Skin epidermis (tissue), 12 donors: ENCODE measurements around the gene ZNF462.

Source experiments
- H3K27ac ChIP-seq, 21 experiments: fragments of 200-600 bp; sonication (generic) in 11 of 21; one replicate each; pipeline ENCODE4 v1.5.0; 2020; ENCODE audit warnings: mild to moderate bottlenecking in 3 of 21, inconsistent platforms in 2 of 21, moderate library complexity in 2 of 21
- H3K4me3 ChIP-seq, 7 experiments: fragments of 200-600 bp; sonication (generic) in 2 of 7; one replicate each; pipeline ENCODE4 v1.5.0; 2020; ENCODE audit warnings: inconsistent platforms in 2 of 7, mild to moderate bottlenecking in 2 of 7, moderate library complexity in 1 of 7

ZNF462 gene

DNA sequence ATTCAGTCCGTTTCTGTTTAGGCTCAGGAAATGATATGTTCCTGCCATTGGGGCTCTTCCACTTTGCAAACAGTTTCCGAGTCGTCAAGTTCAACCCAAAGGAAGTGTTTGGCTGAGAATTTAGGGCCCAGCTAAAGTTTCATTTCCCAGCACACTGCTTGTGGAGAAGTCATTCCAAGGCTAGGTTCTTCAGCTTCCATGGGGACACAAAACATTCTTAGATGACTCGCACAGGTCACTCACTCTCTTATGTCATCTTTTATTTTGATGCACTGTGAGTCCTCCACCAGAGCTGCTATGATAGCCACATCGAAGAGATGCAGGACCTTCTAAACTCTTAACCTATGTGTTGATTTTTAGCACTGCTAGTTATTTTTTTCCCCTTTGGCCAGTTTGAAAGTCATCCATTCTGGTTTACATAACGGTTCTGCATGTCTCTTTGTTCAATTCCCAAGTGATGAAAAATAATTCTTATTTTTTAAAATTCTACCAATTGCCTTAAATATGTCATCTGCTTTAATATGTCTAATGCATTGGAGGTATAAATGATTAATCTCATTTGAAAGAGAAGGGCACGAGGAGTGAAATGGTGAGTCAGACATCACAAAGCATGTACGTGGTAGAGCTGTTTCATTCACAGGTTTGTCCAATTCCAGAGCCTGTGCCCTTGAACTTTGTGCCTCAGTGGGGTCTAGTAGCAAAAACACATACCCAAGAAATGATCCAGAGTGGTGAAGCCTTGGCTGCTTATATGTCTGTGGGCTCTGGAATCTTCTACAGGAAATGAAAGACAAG is 84.3 kb downstream of the ZNF462 start:
- Histone ChIP-seq H3K27ac (no peak overlapping the region), H3K4me3 (no peak overlapping the region)

DNA sequence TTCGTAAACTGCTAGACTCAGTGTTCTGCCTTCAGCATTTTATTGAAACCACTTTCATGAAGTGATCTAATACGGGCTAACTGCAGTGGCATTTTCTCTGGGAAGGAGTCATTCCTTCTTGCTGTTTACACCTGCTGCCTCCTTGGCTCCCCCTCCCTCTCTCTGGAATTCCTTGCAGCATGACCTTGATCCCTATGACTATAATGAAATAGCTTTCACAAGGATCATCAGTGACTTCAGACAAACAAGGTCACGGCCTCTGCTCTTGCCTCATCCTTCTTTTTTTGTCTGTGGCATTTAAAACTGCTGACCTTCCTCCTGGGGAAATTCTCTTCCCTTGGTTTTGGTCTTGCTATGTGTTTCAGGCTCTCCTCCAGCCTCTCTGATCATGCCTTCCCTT is 90.2 kb downstream of the ZNF462 start:
- Histone ChIP-seq H3K4me3 (no peak overlapping the region), H3K27ac (no peak overlapping the region)

DNA sequence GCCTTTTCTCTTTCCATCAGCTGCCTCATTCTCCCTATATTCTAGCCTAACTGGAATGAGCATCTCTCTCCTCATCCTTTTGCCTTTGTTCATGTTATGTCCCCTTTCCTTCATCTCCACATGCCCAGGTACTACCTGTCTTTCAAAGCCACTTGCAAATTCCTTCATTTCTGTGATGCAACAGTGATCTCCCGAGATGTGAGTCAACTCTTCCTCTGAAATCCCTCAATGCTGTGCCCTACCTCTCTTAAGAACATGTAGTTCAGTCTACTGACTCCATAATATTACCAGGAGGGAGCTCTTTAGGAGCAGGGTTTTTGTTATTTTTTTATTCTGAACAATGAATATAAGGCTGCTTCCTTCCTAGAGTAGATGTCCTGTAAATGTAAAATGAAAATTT is 91.6 kb downstream of the ZNF462 start:
- no peak overlapping the region for H3K27ac ChIP-seq
- no peak overlapping the region for H3K4me3 ChIP-seq

DNA sequence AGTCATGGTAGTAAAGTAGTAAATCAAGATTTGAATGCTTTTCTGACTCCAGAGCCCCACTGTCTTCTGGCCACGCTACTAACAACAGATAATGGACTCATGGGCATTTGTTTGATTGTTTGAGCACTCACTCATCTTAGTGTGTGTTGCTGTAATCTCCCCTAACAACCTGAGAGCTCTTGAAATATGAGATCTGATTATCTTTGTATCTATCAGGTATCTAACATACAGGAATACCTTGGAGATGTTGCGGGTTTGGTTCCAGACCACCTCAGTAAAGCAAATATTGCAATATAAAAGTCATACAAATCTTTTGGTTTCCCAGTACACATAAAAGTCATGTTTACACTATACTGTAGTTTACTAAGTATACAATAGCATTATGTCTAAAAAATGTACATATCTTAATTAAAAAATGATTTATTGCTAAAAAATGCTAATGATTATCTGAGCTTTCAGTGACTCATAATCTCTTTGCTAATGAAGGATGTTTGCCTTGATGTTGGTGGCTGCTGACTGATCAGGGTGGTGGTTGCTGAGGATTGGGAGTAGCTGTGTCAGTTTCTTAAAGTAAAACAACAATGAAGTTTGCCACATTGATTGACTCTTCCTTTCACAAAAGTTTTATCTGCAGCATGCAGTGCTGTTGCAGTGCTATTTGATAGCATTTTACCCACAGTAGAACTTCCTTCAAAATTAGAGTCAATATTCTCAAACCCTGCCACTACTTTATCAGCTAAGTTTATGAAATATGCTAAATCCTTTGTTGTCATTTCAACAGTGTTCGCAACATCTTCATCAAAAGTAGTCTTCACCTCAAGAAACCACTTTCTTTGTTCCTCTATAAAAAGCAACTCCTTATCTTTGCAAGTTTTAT is 92.2 kb downstream of the ZNF462 start:
- H3K27ac ChIP-seq, result no peak overlapping the region
- H3K4me3 ChIP-seq, result no peak overlapping the region

DNA sequence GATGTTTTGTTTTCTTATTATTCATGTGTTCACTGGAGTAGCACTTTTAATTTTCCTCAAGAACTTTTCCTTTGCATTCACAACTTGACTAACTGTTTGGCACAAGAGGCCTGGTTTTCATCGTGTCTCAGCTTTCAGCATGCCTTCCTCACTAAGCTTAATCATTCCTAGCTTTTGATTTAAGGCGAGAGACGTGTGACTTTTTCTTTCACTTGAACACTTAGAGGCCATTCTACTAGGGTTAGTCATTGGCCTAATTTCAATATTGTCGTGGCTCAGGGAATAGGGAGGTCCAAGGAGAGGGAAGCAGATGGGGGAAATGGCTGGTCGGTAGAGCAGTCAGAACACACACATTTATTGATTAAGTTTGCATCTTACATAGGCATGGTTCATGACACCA is 94.0 kb downstream of the ZNF462 start:
- H3K27ac ChIP-seq, result no peak overlapping the region
- H3K4me3 ChIP-seq, result no peak overlapping the region

DNA sequence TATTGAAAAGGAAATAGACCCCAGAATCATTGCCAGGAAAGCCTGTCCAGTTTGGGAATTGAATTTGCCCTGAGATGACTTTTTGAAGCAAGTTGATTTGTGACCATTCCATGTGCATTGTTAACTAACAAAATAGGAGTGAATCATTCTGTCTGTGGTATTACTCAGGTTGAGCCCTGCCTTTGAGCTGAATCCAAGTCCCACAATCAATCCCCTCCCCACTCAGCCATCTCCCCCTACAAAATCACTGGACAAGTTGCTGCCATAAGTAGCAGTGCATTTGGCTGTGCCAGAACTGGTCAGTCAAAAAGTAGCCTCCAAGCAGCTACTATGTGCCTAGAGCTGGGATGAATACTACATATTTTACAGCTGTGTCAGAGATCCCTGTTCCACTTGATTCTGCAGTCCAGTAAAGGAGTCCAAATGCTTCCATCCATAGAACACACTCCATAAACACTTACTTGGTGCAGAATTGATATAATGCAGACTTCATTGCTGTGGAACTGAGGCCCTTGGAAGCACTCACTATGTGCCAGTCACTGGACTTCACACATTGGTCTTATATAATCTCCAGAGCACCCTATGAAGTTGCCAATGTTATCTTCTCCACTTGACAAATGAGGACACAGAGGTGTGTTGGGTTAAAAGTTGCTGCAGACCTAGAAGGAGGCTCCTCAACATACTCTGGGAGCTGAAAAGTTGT is 96.1 kb downstream of the ZNF462 start:
- Histone ChIP-seq H3K4me3 (no peak overlapping the region), H3K27ac (no peak overlapping the region)

DNA sequence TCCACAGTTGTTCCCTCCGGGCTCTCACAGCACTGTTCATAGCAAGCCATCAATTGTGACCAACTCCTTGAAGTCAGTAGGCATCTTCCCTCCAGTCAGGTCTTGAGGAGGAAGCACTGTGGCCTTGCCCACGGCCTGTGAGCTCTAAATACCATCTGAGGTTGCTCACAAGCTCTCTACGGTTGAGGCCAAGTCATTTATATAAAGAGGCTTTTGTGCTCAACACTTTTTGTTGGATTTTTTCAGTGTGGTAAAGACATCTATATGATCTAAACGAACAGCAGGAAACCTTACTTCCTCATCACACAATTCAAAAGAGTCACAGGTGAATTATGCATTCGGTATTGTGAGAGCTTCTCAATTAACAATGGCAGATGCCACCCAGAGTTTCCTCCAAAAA is 97.3 kb downstream of the ZNF462 start:
- Histone ChIP-seq H3K27ac (no peak overlapping the region), H3K4me3 (no peak overlapping the region)

DNA sequence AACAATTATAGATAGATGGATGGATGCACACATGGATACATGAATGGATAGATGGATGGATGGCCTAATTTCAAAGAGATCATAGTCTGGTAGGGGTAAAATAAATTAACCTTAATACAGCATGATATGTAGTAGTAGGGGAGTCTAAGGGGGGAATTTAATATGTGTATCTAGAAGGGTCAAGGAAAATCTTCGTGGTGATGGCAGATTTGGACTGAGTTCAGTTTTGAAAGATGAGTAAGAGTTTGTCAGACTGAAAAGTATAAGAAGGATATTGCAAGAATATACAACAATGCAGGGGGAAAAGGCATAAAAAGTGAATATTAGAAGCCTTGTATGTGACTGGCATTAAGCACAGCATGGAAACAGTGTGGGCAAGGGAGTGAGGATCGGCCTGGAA is 98.7 kb downstream of the ZNF462 start:
- Histone ChIP-seq H3K27ac (peak overlapping the region in 4 of 21 experiments; percentile 5 to 83 (median 62)), H3K4me3 (no peak overlapping the region)

DNA sequence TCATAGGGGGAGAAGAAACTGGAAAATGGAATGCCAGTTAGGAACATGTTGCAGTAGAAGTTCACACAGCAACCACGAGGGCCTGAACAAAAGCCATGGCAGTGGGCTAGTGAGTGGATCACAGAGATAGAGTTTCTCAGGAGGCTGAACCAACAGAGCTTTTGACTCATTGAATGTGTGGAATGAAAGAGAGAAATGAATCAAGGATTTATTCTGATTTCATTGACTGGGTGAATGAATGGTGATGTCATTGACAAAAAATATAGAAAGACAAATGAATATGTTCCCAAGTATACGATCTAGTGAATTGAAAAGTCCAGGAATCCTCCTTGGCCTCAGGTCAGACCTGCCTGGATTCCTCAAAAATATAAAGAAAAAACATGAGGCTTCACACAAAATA is 99.2 kb downstream of the ZNF462 start:
- peak overlapping the region in 4 of 21 experiments; percentile 5 to 83 (median 62) for H3K27ac ChIP-seq
- H3K4me3 ChIP-seq, result no peak overlapping the region

DNA sequence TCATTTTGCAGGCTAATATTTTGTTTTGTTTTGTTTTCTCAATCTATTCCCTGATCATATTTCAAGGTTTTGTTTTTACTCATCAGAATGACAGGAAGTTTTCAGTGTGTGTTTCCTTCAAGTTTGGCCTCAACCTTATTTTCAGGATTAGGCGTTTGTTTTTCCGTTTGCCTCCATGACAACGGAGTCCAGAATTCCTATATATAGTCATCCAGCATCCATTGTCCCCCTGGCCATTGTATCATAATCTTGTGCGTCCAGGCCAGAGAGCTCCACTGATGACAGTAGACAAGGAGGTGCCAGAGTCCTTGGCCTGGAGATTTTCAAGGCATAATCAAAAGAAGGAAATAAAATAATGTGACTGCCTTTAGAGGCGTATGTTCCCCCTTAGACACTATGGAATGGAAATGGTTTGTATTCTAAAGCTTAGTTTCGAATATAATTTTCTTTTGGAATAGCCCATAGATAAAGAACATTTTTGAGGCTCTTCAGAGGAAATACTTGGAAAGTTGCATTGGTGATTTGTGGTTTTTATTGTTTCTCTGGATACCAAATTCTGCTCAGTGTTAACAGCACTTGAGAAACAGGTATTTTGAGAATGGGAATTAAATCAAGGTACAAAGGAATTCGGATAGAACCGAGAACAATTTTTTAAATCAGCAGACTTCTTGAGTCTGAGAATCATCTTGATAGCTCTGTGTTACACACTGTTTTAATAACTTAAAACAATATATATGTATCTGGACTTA is 99.8 kb downstream of the ZNF462 start:
- H3K4me3 ChIP-seq, result no peak overlapping the region
- H3K27ac ChIP-seq, result peak overlapping the region in 4 of 21 experiments; percentile 10 to 83 (median 62)

DNA sequence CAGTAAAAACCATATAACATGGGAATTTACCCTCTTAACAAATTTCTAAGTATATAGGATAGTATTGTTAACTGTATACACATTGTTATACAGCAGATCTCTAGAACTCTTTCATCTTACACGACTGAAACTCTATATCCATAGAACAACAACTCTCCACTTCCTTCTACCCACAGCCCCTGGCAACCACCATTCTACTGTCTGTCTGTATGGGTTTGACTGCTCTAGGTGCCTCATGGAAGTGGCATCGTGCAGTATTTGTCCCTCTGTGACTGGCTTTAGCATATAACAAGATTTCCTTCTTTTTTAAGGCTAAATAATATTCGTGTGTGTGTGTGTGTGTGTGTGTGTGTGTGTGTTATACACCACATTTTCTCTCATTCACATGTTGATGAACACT is 100.7 kb downstream of the ZNF462 start:
- H3K27ac ChIP-seq, result peak overlapping the region in 2 of 21 experiments; percentile 50 to 66

DNA sequence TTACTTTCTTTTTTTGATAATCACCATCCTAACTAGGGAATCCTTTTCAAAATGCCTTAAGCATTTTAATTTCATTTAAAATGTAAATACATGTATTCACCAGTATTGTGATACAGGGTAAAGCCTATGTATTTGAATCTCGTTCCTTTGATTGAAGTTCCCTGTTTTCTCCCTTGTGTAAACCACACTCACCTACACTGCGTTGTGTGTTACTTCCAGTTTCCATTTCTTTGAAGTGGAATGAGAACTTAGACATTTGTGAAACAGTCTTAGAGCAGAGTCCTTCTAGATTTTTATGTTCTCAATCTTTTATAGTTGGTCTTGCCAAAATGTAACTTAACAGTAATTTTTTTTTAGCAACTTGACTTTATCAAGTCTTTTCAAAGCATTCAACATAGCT is 101.4 kb downstream of the ZNF462 start:
- Histone ChIP-seq H3K4me3 (no peak overlapping the region), H3K27ac (no peak overlapping the region)

More for the DNA sequence above, 100.7 kb downstream of the ZNF462 start:
- no peak overlapping the region for H3K4me3 ChIP-seq

DNA sequence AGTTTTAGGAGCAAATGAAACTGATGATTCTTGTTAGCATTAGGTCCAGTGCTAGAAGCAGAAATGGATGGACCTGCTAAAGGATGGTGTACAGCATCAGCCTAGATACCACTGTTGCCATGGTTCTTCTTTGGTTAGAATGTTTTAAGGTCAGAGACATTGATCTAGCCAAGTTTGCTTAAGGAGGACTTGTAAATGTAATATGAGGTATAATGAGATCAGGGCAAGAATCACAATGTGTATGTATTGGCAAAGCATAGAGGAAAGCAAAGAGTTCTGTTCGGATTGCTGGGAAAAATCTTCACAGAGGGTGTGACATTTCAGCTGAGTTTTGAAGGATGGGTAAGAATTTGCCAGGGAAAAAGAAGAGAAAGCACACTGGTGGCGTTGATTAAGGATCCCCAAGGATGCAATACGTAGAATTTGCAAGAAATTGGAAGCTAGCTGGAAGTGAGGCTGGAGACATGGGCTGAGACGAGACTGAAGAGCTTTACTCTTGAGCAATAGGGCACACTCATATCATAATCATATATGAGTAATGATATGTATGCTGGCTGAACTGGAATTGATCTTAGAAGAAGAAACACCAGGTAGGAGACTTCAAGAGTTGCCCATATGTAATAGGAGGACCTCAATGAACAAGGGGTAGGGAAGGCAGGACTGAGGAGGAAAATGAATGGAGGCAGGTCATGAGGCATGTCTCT is 102.0 kb downstream of the ZNF462 start:
- H3K27ac ChIP-seq, result no peak overlapping the region
- H3K4me3 ChIP-seq, result no peak overlapping the region

DNA sequence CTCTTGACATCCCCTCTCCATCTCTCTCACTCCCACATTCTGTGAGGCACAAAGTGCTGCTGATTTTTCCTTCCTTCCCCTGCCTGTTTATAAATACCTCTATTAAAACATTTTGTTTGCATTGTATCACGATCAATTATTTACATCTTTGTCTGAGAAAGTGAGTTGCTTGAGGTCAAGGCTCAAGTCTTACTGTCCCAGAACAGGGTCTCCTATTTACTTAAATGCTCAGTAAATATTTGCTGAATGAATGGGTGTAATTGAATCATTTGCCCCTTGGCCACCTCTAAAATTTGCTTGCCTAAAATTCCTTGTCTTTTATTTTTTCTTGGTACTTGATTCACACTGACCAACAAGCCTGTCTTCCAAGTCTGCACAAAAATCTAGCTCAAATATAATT is 103.5 kb downstream of the ZNF462 start:
- no peak overlapping the region for H3K27ac ChIP-seq

DNA sequence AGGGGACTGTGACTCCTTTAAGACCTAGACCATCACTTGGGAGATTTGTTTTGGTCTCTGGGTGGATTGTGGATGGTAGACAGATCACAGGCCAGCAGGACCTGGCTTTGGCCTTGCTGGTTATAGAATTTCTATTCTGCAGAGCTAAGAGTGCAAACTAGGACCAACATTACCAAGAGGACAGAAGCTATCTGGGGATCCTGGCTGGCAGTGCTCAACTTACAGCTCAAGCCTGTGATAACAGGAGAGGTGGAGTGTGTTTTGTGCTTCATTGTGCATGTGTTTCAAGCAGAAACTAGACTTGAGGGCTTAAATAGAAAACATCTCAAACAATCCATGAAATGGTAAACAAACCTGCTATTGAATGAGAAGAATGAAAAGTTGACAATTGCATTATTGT is 106.7 kb downstream of the ZNF462 start:
- H3K4me3 ChIP-seq, result no peak overlapping the region
- H3K27ac ChIP-seq, result no peak overlapping the region

More for the DNA sequence above, 103.5 kb downstream of the ZNF462 start:
- H3K4me3 ChIP-seq, result no peak overlapping the region

DNA sequence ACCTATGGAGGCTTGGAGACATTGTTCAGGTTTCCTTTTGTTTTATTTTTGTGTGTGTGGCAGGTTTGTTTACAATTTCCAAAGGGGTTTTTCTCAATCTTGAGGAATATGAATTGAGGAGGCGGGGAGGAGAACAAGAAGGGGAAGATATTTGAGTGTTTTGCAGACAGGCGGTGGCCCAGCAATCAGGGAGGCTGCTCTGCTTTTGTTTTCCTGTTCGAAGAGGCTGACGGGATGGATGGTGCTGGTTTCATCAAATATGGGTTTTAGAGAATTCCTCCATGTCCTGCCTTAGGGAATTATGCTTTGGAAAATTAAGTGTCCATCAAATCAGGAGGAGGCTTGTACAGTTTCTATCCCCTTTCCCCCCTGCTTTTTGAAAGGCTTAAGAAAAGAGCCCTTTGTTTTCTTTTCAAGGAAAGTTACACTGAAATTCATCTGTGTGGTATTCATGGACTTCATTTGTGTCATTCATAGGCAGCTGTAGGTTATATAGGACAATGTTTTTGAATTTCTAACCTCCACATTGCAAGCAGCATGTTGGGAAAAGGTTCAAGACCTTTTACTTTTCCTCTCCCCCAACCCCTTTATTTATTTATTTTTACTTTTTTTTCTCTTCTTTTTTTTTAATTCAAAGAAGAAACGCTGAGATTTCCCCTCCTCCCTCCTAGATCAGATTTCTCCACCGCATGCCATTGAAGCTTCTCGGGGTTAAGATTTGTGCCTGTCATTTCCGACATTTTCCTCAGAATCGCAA is 107.4 kb downstream of the ZNF462 start:
- H3K4me3 ChIP-seq, result no peak overlapping the region
- no peak overlapping the region for H3K27ac ChIP-seq

DNA sequence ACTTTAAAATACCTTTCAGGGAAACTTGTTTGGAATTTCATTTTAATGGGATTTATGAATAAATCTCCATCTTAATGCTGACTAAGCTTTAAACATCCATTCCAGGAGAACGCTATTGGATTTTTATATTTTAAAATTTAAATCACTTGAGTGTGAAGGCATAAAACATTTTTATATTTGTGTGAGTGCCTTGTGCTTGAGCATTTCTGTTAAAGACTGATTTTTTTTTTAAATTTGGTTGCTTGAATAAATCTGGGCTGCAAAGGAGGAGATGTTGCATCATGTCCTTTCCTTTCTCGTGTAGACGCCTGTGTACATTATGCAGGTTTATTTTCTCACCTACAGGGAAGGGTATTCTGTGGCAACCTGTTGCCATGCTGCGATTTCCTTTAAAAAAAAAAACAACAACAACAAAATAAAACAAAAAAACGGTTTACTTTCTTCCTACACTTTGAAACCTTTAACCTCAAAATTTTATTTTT is 108.1 kb downstream of the ZNF462 start:
- H3K27ac ChIP-seq, result no peak overlapping the region
- H3K4me3 ChIP-seq, result no peak overlapping the region

DNA sequence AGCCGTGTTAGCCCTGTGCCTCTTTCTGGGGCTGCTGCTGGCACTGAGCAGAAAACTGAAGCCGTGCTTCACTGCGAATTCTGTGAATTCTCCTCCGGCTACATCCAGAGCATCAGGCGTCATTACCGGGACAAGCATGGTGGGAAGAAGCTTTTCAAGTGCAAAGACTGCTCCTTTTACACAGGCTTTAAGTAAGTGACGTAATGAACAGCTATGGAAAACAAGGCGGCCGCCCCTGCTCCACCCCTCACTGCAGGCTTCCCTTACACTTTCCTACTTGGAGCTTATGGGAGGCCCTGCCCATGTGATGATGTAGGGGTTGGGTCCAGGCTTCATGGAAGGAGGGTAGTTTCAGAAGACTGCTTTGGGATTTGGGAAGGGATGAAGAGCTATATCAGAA is 109.1 kb downstream of the ZNF462 start:
- no peak overlapping the region for H3K4me3 ChIP-seq
- no peak overlapping the region for H3K27ac ChIP-seq
